ENCODE measurements around the gene KDM4D.
A peak's percentile ranks its signal among the peaks of the same experiment; 100 is the strongest.

Gene KDM4D

GRCh38 chr11:94938095-94939055, 35.1 kb upstream of the KDM4D start:
- peak; percentile 66 for DNase-seq (ENCODE audit: low read depth)

GRCh38 chr11:94939346-94939745, 34.2 kb upstream of the KDM4D start:
- TF ChIP-seq CTCF (IDR thresholded peaks at IDR 0.05; ENCODE audit: control insufficient read depth, insufficient read depth, low read depth, low read length, missing control alignments): no peak
- H3K4me3 ChIP-seq (ENCODE audit: control insufficient read depth, low read depth, low read length): no peak overlapping the region
- DNase-seq (ENCODE audit: low read depth): no peak

More at GRCh38 chr11:94938095-94939055, 35.1 kb upstream of the KDM4D start:
- no peak for TF ChIP-seq CTCF (IDR thresholded peaks at IDR 0.05; ENCODE audit: control insufficient read depth, insufficient read depth, low read depth, low read length, missing control alignments)
- no peak overlapping the region for H3K4me3 ChIP-seq (ENCODE audit: control insufficient read depth, low read depth, low read length)

- no peak for TF ChIP-seq CTCF (IDR thresholded peaks at IDR 0.05; ENCODE audit: control insufficient read depth, insufficient read depth, low read depth, low read length, missing control alignments)
- no peak for DNase-seq (ENCODE audit: low read depth)
- no peak overlapping the region for H3K4me3 ChIP-seq (ENCODE audit: control insufficient read depth, low read depth, low read length)
Measured at GRCh38 chr11:94941131-94941530, 32.4 kb upstream of the KDM4D start.

GRCh38 chr11:94946812-94947211, 26.7 kb upstream of the KDM4D start:
- no peak for TF ChIP-seq CTCF (IDR thresholded peaks at IDR 0.05; ENCODE audit: control insufficient read depth, insufficient read depth, low read depth, low read length, missing control alignments)
- no peak for DNase-seq (ENCODE audit: low read depth)

GRCh38 chr11:94948070-94948617, 25.4 kb upstream of the KDM4D start:
- peak; percentile 69 for DNase-seq (ENCODE audit: low read depth)
- H3K4me3 ChIP-seq (ENCODE audit: control insufficient read depth, low read depth, low read length): no peak overlapping the region
- TF ChIP-seq CTCF (IDR thresholded peaks at IDR 0.05; ENCODE audit: control insufficient read depth, insufficient read depth, low read depth, low read length, missing control alignments): no peak

More at GRCh38 chr11:94946812-94947211, 26.7 kb upstream of the KDM4D start:
- no peak overlapping the region for H3K4me3 ChIP-seq (ENCODE audit: control insufficient read depth, low read depth, low read length)

- TF ChIP-seq CTCF (IDR thresholded peaks at IDR 0.05; ENCODE audit: control insufficient read depth, insufficient read depth, low read depth, low read length, missing control alignments): no peak
- DNase-seq (ENCODE audit: low read depth): no peak
- no peak overlapping the region for H3K4me3 ChIP-seq (ENCODE audit: control insufficient read depth, low read depth, low read length)
Measured at GRCh38 chr11:94954753-94955152, 18.8 kb upstream of the KDM4D start.

Measured in AG09309 (cell line).